ENCODE data around the gene EEIG1.
A peak's percentile ranks its signal among the peaks of the same experiment; 100 is the strongest.

Gene EEIG1

DNA sequence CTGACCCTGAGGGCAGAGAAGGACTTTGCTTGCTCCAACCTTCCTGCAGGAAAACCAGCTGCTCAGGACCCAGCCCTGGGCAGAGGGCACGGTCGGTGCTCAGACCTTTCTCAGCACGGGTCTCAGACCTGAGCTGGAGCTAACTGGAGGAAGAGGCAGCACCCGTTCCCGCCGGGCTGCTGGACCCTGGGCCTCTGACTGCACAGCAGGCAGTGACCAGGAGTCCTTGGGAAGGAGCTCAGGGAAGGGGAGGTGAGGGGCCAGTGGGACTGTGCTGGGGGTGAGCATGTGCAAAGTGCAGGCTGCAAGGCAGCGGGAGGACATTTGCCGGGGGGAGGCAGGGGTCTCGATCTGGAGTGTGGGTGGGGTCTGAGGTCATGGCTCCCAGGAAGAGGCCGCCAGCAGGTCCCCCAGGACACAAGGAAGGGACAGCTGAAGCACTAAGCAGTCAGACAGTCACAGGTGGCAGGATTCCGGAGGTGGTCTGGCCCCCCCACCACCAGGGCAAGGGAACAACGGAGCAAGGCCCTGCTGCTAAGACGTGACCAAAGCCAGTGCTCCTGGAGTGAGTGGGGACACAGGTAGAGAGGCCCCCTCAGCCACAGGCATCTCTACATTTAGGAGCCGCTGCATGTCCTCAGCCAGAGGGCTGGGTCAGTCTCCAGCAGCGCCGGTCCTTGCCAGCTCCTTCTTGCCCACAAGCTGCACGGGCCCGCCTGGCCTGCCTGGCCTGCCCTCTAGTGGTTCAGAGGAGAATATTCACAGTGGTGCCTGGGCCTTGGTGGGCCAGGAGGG is 38.4 kb downstream of the EEIG1 start:
- DNase-seq (ENCODE audit: low read depth in 2 of 2, low spot score in 1 of 2), result no peak

DNA sequence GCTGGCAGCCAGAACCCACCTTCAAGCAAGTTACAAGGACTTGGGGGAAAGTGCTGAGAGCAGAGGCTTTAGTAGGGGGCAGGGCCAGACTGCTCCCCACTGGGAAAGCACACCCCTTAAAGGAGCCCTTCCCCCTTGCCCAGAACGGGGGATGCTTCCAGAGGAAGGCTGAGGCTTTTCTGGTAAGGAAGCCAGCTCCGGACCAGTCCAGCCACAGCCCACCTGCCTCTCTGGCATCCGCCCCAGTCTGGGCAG is 38.9 kb downstream of the EEIG1 start:
- no peak for DNase-seq (ENCODE audit: low read depth in 2 of 2, low spot score in 1 of 2)

DNA sequence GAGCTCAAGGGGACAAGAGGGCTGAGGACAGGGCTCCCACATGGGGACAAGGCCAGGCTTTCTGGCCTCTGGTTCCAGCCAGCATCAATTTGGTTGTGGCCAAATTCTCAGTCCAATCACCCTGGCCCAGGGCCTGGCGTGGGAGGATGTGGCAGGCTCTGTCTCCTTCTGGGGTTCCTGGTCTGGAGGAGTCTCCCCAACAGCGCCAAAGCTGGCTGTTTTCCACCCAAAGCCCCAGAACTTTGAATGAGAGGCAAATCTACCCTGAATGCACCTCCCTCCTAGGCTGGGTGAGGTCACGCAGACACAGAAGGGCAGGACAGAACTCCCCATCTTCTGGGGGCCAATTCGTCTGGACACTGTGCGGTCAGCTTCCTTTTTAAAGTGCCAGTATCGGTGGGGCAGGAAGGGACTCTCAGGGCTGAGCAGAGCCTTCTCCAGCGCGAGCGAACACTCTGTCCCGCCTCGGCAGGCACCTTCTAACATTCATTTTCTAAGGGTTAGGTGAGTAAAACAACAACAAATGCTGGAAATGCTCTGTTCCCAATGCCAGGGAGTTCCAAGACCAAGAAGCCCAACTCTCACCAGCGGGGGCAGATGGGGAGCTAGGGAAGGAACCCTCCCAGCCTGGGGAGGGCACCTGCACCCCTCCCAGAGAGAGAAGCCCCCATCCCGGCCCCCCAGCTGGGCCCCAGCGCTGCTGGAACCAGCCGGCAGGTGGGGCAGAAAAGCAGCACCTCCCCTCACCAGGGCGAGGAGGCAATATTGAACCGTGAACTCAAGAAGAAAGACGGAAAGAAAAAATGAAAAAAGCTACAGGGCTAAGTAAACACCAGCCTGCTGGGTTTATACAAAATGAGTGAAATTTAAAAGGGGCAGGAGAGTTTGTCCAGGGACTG is 39.5 kb downstream of the EEIG1 start:
- DNase-seq (ENCODE audit: low read depth in 2 of 2, low spot score in 1 of 2), result no peak

DNA sequence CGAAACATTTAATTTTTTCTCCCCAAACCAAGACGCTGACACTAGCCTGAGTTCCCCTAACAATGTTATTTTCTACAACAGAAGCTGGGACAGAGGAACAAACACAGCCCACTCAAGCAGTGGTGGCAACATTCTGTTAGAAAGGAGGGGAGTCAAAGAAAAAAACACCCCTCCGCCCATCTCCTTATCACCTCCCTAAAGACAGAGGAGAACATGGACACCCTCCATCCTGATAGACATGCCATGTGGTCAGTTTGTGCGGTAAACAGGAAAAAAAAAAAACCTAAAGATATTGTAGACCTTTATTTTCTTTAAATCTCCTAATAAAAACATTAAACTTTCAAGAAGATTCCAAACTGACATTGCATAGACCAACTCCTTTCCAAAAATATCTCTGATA is 40.2 kb downstream of the EEIG1 start:
- no peak for DNase-seq (ENCODE audit: low read depth in 2 of 2, low spot score in 1 of 2)

DNA sequence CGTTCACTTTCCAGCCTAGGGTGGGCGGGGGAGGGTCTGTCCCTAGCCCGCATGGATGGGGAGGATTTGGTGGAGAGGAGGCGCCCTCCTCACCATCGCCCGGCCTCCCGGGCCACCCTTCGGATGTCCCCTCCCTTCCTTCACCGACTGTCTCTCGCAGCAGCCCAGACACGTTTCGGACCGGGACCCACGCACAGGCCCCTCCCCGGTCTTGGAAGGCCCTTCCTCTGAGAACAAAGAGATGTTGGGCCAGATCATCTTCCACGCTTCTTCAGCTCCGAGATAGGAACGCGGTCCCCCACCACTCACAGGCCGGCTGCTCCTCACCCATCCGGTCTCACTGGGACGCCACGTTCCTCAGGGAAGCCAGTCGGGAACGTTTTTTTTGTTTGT is 42.5 kb downstream of the EEIG1 start:
- no peak for DNase-seq (ENCODE audit: low read depth in 2 of 2, low spot score in 1 of 2)

DNA sequence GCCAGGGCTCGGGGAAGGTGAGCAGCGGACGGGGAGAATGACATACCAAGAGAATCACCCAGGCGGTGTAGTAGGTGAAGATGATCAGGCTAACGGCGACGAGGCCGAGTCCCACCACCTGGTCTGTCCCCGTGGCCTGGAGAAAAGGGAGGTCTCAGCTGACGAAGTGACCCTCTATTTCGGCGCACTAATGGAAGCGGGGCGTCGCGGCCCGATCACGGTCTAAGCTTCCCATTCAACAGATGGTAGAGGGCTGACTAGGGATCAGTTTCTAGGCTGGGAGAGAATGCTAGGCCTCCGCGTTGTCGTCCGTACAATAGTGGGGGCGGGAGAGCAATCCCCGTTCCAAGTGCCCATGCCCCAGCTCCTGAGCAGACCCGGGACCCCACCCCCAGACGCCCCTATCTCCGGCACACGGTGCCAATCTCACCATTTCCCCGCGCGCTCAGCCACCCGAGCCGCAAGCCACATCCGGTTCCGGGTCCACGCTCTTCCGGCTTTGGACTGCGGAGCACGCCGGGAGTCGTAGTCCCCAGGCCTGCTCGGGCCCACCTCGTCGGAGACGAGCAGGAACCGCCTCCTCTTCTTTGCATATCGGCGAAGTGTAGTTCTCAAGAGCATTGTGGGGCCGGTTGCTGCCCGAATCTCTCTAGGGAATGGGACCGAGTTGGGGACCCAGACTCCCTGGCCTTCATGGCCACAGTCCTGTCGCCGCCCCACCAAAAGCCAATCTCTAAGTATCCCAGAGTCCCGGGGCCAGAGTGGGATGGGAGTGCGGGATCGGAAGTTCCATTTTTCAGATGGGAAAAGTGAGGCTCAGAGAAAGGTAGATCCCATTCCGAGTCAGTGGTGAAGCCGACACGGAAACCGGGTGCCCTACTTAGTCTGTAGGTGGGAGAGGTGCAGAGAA is 43.1 kb downstream of the EEIG1 start, which contains the start of gene DPM2:
TSS of gene DPM2 (minus strand) at position 467 of the 910 bp plus-strand sequence. CDS start at position 433, 34 bp downstream.
- peak; percentile 50 to 65 for DNase-seq (ENCODE audit: low read depth in 2 of 2, low spot score in 1 of 2)

DNA sequence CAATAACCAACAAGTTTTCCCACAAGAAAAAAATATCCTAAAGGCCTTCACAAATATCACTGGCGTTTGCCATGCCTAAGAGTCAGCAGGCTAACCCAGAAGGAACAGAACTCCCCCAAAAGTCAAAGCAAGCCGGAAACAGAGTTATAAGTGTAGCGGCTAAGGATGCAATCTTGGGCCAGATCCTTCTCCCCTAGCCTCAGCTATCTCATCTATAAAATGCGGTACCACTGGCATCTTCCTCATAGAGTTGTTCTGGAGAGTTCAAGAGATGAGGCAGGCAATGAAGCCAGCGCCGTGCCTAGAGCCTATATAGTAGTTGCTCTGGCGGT is 43.8 kb downstream of the EEIG1 start:
- no peak for DNase-seq (ENCODE audit: low read depth in 2 of 2, low spot score in 1 of 2)

DNA sequence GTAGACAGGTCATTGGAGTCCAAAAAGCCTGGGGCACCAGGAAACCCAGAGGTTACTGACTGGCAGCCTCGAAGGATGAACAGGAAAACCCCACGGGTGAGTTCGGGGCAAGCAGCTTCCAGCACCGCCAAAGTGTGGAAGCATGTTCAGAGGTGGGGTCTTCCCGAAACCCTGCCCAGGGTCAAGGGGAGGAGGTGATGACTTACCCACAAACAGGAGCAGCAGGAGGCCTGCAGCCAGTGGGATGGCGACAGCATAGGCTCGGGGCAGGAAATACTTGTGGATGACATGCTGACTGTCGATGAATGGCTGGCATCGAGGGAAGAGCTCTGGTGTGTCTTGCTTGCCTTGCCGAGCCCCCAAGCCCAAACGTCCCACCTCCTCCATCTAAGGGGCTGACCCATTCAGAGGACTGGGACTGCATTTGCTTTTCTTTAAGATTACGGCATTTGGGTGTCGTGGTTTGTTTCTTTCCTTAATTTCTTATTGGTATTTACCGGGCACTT is 44.4 kb downstream of the EEIG1 start:
- no peak for DNase-seq (ENCODE audit: low read depth in 2 of 2, low spot score in 1 of 2)

DNA sequence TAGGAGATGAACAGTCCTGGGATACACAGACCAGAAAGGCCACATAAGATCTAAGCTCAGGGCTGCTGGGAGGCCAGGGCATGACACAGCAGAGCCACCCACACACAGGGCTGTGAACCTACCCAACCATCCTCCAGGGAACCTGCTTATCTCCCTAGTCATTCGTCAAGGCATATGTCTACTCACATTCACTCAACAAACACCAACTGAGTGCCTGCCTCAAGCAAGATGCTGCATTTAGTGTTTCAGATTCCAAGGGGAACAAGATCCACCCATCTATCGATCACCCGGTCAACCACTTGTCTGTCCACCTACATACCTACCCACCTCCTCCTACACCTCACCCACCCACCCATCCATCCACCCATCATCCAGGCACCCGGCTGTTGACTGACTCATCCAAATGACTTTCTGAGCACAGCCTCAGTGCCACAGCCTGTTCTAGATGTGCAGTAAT is 45.0 kb downstream of the EEIG1 start:
- no peak for DNase-seq (ENCODE audit: low read depth in 2 of 2, low spot score in 1 of 2)

DNA sequence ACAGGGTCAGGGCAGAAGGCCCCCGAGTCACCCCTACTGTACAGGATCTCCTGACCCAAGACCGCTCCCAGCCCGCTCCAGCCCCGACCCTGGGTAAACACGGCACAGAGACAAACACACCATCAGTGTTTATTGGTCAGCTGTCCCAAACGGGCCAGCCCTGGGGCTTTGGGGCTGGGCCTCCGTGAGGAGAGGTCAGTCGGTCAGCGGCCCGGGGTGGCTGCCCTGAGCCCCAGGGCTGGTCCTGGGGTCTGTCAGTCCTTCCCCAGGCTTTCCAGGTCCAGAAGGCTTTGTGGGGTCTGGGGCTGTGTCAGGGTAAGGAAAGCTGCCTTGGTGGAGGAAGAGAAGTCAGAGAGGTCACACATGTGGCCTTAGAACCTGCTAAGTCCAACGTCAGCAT is 45.8 kb downstream of the EEIG1 start:
- DNase-seq (ENCODE audit: low read depth in 2 of 2, low spot score in 1 of 2), result no peak

DNA sequence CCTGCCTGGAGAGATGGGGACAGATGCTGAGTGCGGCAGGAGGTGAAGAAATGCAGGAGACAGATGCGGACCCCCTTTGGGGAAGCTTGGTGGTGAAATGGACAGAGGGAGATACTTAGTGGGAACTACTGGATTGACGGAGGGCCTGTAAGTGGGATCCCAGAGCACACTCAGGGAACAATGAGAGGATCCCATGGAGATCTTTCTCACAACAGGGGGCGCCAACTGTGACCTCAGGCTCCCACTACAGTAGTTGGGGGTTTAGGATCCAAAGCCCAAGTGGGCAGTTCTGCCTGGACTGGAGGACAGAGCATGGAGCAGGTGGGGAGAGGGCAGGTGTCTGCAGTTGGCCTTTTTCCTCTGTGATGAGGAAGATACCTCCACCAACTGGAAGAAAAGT is 46.5 kb downstream of the EEIG1 start:
- no peak for DNase-seq (ENCODE audit: low read depth in 2 of 2, low spot score in 1 of 2)

DNA sequence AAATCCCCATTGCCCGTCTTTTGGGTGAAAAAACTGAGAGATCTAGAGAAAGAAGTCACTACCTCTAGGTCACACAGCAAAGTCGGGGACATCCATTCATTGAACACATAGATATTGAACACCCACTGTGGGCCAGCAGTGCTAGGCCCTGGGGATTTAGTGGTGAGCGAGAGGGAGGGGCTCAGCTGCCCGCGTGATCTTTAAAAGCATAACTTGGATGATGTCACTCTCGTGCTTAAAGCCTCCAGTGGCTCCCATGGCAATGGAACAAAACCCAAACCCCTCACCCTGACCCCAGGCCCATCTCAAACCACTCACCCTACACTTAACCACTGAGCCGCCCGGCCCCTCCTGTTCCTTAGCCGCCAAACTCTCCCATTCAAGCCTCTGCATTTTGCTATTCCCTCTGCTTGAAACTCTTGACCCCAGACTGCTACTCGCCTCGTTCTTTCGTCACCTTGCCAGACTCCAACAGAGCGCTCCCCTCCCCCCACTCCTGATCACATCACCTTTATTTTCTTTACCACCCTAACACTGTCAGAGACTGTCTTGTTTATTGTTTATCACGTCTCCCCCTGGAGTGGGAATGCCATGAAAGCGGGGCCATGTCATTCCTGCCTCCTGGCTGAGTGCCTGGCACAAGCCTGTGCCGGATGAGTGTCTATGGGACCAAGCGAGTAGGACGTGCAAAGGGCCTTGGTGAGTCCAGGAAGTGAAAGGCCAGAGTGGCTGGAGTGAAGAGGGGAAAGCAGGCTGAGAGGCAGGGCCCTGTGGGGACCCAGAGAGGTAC is 49.5 kb downstream of the EEIG1 start:
- no peak for DNase-seq (ENCODE audit: low read depth in 2 of 2, low spot score in 1 of 2)
